Natural killer cell treated with Interleukin-12 subunit alpha and Interleukin-12 subunit beta and Interleukin-15 and Interleukin-18, amount 100 ng/mL, for 72 hours (primary cell): ENCODE data around the gene OOSP4B. TPM values are rescaled to one million over a fixed set of nuclear protein-coding genes. Genes with fewer than 3 reads are reported as not detected.
"Not testable (repeated sequence)": the region's sequence is repeated elsewhere in the genome, so short reads cannot be mapped to it uniquely, and the experiment has no call there.

ENCODE experiments used
- ATAC-seq, 2 donors: fragments of 150-1000 bp; cut with Tn5 transposase in 1 of 2; sonication (Bioruptor Pico), chemical (Tn5 transposase) in 1 of 2; 2 replicates each; pipeline ENCODE4 v1.10.0; 2021
- DNase-seq: peaks from one replicate; pipeline ENCODE4 v3.0.0; 2022; ENCODE audit warnings: low spot score
- H3K27ac Mint-ChIP-seq, 2 donors: 1 replicate in 1 of 2; 2 replicates in 1 of 2; pipeline ENCODE4 v1.8.0; 2022; ENCODE audit warnings: mixed read lengths in 2 of 2, mild to moderate bottlenecking in 1 of 2, moderate library complexity in 1 of 2
- H3K27me3 Mint-ChIP-seq, 2 donors: 1 replicate in 1 of 2; 2 replicates in 1 of 2; pipeline ENCODE4 v1.8.0; 2022; ENCODE audit warnings: mixed read lengths in 2 of 2
- H3K36me3 Mint-ChIP-seq: one replicate; pipeline ENCODE4 v1.8.0; 2022; ENCODE audit warnings: mixed read lengths
- H3K4me1 Mint-ChIP-seq, 2 donors: 1 replicate in 1 of 2; 2 replicates in 1 of 2; pipeline ENCODE4 v1.8.0; 2022; ENCODE audit warnings: low read depth in 2 of 2, mixed read lengths in 2 of 2, mild to moderate bottlenecking in 1 of 2
- H3K4me3 Mint-ChIP-seq: one replicate; pipeline ENCODE4 v1.8.0; 2022; ENCODE audit warnings: mixed read lengths
- H3K9me3 Mint-ChIP-seq: 2 replicates; pipeline ENCODE4 v1.8.0; 2022; ENCODE audit warnings: mixed read lengths
- total RNA-seq, 2 donors: library from RNA; stranded (reverse); gene quantifications; one replicate each; pipeline ENCODE4 v1.2.3, GENCODE V29; 2022

The OOSP4B gene
- total RNA-seq, result not detected

DNA sequence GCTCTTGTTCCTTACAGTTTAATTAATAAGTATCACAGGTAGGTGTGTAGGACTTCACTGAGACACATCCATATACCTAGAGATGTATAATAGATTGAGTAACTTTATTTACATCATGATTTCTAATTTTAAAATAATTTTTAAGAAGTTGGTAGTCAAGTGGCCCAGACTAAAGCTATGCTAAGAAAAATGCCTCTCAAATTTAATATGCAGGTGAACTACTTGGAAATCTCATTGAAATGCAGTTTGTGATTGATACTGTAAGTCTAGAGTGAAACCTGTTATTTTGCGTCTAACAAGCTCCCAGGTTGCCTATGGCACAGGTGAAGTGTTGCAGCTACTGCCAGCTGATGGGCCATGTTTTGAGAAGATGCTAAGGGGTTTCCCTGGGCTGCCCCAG is at the start of gene OOSP4B:
TSS of gene OOSP4B (plus strand) at position 301 of the 400 bp plus-strand sequence.
- Mint-ChIP-seq H3K36me3 (no peaks in the 10 kb centered on the region), H3K27me3 (peaks cover 0 to 5% of the 10 kb centered on the region in 2 donors)

DNA sequence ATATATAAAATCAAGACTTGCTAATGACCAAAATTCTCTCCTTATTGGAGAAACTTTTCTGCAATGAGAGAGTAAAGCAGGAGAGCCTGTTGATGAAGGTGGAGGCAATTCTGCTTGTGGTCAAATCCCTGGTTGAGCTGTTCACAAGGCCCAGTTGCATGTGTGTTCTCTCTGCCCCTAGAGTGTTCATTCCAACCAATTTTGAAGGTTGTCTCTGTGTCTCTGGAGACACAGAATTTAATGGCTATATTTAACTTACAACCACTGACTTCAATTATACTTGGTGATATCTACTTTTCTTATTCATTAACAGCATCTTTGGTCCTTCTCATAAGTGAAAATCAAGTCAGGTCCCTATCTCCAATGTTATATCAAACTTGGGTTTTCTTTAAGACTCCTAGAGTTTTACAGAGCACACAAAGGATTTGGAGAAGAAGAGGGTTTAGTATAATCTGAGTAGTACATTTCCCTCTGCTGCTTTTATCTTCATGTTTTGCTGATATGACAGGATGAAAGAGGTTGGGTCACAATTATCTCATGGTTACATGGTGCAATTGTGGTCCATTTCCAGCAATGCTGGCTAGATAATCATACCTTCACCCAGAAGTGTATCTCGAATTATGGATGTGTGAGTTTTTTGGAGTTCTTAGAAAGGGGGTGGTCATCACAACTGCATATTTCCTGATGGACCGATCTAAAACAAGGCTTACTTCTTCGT is 49.1 kb upstream of the OOSP4B start:
- peak in 1 of 2 donors; percentile 54 for ATAC-seq
- Mint-ChIP-seq H3K27ac (no peak overlapping the region), H3K27me3 (peaks cover 0 to 4% of the 10 kb centered on the region in 2 donors), H3K4me3 (no peak overlapping the region), H3K4me1 (no peaks in the 10 kb centered on the region), H3K36me3 (no peaks in the 10 kb centered on the region), H3K9me3 (no peaks in the 10 kb centered on the region)
- DNase-seq, result no peak

More for the DNA sequence above, at the start of gene OOSP4B:
- DNase-seq (no peak), ATAC-seq (no peak)
- H3K4me1 Mint-ChIP-seq, result no peaks in the 10 kb centered on the region
- H3K4me3 Mint-ChIP-seq, result no peak within 1 kb of the TSS
- H3K9me3 Mint-ChIP-seq, result no peaks in the 10 kb centered on the region
- H3K27ac Mint-ChIP-seq, result no peak within 1 kb of the TSS

DNA sequence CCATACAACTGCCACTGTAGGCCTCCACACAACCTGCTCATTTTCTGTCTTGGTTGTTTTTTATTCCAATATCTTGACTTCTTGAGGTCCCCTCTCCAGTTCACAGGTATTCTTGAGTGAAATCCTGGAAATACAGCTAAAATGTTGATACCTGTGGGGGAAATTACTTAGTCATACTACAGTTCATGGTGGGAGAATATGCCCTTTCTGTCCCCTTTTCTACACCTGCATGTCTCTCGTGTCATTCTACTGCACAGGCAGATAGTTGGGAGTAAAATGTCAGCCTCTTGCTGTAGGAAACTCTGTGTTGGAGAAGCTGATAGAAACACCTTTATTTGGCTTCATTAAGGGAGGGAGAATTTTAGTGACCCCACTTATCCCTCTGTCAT is 48.6 kb upstream of the OOSP4B start:
- H3K36me3 Mint-ChIP-seq, result no peaks in the 10 kb centered on the region
- no peaks in the 10 kb centered on the region for H3K4me1 Mint-ChIP-seq
- DNase-seq (no peak), ATAC-seq (no peak)
- H3K27me3 Mint-ChIP-seq, result peaks cover 0 to 4% of the 10 kb centered on the region in 2 donors
- no peaks in the 10 kb centered on the region for H3K9me3 Mint-ChIP-seq
- no peak overlapping the region for H3K4me3 Mint-ChIP-seq
- no peak overlapping the region for H3K27ac Mint-ChIP-seq

DNA sequence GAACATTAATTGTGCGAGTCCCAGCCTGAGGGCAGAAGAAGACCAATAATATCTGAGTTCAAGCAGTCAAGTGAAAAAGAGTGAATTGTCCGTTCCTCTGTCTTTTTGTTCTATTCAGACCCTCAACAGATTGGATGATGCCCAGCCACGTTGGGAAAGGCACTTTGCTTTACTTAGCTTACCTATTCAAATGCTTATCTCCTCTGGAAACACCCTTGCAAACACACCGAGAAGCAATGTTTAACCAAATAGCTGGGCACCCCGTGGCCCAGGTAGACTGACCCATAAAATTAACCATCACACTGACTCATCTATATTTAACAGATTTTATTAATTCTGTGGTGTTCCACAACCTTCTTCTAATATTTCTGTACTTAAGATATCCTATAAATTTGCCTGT is 43.9 kb upstream of the OOSP4B start:
- ATAC-seq (no peak), DNase-seq (no peak)
- Mint-ChIP-seq H3K27me3 (no peaks in the 10 kb centered on the region), H3K27ac (no peak overlapping the region), H3K4me1 (no peaks in the 10 kb centered on the region), H3K4me3 (no peak overlapping the region), H3K9me3 (no peaks in the 10 kb centered on the region), H3K36me3 (no peaks in the 10 kb centered on the region)

DNA sequence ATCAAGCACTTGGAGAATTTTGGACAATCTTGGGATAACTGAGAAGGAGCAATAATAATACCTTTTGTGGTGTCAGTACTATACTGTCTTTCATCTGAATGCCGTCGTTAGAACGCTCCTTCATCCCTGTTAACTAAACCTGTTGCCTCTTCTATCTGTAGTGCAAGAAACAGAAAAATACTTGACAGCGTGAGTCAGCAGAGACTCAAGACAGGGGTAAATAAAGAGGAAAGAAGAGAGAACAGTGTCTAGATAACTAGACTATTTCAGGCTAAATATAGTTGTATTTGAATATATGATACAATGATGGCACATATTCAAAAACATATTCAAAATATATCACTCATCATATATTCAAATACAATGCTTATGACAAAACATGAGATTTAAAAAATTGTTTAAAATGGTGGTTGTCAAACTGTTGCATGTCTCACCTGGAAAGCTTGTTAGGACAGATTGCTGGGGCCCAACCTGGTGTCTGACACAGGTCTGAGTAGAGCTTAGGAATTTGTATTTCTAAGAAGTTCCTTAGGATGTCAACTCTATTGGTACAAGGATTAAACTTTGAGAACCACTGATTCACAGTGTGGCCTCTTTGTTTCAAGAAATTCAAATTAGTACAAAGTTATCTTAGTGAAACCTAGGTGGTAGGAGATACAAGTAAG is 35.7 kb upstream of the OOSP4B start:
- Mint-ChIP-seq H3K27ac (no peak overlapping the region), H3K27me3 (peaks cover 12 to 18% of the 10 kb centered on the region in 2 donors), H3K4me1 (no peaks in the 10 kb centered on the region), H3K9me3 (peaks cover 4% of the 10 kb centered on the region), H3K4me3 (no peak overlapping the region), H3K36me3 (no peaks in the 10 kb centered on the region)
- DNase-seq (no peak), ATAC-seq (no peak)

DNA sequence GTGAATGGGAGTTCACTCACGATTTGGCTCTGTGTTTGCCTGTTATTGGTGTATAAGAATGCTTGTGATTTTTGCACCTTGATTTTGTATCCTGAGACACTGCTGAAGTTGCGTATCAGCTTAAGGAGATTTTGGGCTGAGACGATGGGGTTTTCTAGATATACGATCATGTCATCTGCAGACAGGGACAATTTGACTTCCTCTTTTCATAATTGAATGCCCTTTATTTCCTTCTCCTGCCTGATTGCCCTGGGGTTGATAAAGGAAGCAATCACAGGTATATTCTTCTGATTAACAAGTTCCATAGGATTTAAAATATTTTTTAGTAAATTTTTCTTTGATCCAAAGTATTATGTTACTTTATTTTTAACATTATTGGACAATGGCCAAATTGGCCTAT is 34.9 kb upstream of the OOSP4B start:
- H3K4me3 Mint-ChIP-seq, H3K36me3 Mint-ChIP-seq, H3K4me1 Mint-ChIP-seq, H3K9me3 Mint-ChIP-seq, H3K27ac Mint-ChIP-seq, DNase-seq, ATAC-seq: not testable (repeated sequence)
- peaks cover 12 to 18% of the 10 kb centered on the region in 2 donors for H3K27me3 Mint-ChIP-seq

DNA sequence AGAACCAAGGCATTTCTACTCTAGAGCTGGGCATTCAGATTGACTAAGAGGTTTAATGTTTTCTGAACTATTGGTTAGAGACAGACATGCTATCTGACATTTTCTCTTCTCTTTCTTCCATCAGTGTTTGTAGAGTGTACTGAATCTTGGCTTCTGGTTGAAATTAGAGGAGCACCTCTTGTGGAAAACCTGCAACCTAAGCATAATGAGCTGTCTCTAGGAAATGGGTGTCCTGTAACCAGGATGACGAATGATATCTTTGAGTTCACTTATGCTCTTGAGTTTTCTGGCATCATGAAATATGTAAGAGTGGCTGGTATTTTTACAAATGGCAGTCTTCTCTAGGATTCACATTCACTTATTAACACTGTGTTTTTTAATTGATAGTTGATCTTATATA is 33.8 kb upstream of the OOSP4B start:
- Mint-ChIP-seq H3K9me3 (peaks cover 4% of the 10 kb centered on the region), H3K4me1 (no peaks in the 10 kb centered on the region), H3K4me3 (no peak overlapping the region), H3K27me3 (peaks cover 12 to 18% of the 10 kb centered on the region in 2 donors), H3K36me3 (no peaks in the 10 kb centered on the region), H3K27ac (no peak overlapping the region)
- ATAC-seq (no peak), DNase-seq (no peak)

DNA sequence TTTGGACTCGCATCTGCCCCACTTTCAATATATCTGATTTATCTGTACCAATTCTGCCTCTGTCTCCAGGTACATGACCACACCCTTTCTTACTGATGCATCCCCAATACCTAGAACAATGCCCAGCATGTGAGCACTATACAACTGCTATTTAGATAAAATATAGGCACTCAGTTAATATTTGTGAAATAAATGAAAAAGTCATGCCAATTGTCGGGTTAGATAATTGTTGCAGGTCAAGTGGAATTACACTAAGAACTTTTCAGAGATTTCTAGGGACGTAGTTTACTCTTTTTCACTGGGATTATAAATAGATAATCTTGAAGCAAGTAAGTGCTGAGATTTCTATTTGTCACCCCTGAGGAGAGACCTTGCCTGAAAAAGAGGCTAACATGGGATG is 32.6 kb upstream of the OOSP4B start:
- H3K36me3 Mint-ChIP-seq, result peaks cover 5% of the 10 kb centered on the region
- H3K4me3 Mint-ChIP-seq, result no peak overlapping the region
- peaks cover 8 to 18% of the 10 kb centered on the region in 2 donors for H3K27me3 Mint-ChIP-seq
- no peaks in the 10 kb centered on the region for H3K4me1 Mint-ChIP-seq
- DNase-seq (no peak), ATAC-seq (no peak)
- peaks cover 10% of the 10 kb centered on the region for H3K9me3 Mint-ChIP-seq
- no peak overlapping the region for H3K27ac Mint-ChIP-seq

DNA sequence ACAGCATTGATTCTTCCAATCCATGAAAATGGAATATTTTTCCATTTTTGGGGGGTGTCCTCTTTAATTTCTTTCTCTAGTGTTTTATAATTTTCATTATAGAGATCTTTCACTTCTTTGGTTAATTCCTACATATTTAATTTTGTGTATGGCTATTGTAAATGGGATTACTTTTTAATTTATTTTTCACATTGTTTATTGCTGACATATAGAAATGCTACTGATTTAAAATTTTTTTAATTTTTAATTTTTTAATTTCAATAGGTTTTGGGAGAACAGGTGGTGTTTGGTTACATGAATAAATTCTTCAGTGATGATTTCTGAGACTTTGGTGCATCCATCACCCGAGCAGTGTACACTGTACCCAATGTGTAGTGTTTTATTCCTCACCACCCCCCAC is 26.6 kb upstream of the OOSP4B start:
- ATAC-seq, result no peak
- Mint-ChIP-seq H3K4me1 (no peaks in the 10 kb centered on the region), H3K27me3 (peaks cover 3 to 24% of the 10 kb centered on the region in 2 donors), H3K9me3 (peaks cover 22% of the 10 kb centered on the region), H3K36me3 (peaks cover 11% of the 10 kb centered on the region), H3K27ac (no peak overlapping the region), H3K4me3 (no peak overlapping the region)
- no peak for DNase-seq

DNA sequence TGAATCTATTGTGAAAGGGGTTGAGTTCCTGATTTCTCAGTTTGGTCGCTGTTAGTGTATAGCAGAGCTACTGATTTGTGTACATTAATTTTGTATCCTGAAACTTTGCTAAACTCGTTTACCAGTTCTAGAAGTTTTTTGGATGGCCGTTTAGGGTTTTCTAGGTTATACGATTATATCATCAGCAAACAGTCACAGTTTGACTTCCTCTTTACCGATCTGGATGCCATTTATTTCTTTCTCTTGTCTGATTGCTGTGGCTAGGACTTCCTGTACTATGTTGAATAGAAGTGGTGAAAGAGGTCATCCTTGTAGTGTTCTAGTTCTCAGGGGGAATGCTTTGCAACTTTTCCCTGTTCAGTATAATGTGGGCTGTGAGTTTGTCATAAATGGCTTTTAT is 24.6 kb upstream of the OOSP4B start:
- ATAC-seq (no peak), DNase-seq (no peak)
- H3K36me3 Mint-ChIP-seq, result peaks cover 11% of the 10 kb centered on the region
- peaks cover 22% of the 10 kb centered on the region for H3K9me3 Mint-ChIP-seq
- H3K4me1 Mint-ChIP-seq, result no peaks in the 10 kb centered on the region
- H3K4me3 Mint-ChIP-seq, result no peak overlapping the region
- no peak overlapping the region for H3K27ac Mint-ChIP-seq
- H3K27me3 Mint-ChIP-seq, result peaks cover 3 to 24% of the 10 kb centered on the region in 2 donors

DNA sequence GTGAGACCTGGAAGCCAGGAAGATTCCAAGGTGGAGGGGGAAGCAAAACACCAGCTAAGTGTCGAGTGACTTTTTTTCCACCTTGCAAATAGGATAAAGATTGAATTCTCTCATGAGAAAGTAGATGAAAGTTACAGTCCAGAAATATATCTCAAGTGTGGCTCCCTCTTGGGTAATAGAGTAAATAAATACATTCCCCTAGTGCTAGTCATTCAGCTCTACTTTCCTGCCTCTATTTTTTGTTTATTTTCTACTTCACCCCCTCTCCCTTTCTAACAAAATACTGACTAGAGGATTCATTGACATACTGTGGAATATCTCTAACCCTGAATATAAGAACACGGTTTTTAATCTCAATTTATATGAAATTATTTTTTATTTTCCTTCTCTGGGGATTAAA is 19.2 kb upstream of the OOSP4B start:
- Mint-ChIP-seq H3K27me3 (peaks cover 4 to 6% of the 10 kb centered on the region in 2 donors), H3K27ac (no peak overlapping the region), H3K4me1 (no peaks in the 10 kb centered on the region), H3K4me3 (no peak overlapping the region), H3K9me3 (no peaks in the 10 kb centered on the region), H3K36me3 (peaks cover under 1% of the 10 kb centered on the region)
- ATAC-seq, result no peak
- DNase-seq, result no peak

DNA sequence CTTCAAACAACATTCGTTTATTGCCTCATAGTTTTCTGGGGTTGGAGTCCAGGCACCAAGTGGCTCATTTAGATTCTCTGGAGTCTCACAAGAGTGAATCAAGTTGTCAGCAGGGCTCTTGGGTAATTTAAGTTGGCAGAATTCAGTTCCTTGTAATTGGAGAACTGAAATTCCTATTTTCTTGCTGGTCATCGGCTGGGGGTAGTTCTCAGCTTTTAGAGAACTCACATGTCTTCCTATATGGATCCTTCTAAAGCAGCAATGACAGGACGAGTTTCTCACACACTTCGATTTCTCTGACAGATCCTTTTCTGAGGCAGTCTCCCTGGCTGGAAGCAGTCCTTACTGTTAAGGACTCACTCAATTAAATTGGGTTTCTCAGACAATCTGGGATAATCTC is 17.3 kb upstream of the OOSP4B start:
- peaks cover 10% of the 10 kb centered on the region in 2 donors for H3K27me3 Mint-ChIP-seq
- H3K4me3 Mint-ChIP-seq, result no peak overlapping the region
- ATAC-seq (no peak), DNase-seq (no peak)
- H3K27ac Mint-ChIP-seq, result no peak overlapping the region
- H3K36me3 Mint-ChIP-seq, result no peaks in the 10 kb centered on the region
- H3K9me3 Mint-ChIP-seq, result no peaks in the 10 kb centered on the region
- H3K4me1 Mint-ChIP-seq, result no peaks in the 10 kb centered on the region

DNA sequence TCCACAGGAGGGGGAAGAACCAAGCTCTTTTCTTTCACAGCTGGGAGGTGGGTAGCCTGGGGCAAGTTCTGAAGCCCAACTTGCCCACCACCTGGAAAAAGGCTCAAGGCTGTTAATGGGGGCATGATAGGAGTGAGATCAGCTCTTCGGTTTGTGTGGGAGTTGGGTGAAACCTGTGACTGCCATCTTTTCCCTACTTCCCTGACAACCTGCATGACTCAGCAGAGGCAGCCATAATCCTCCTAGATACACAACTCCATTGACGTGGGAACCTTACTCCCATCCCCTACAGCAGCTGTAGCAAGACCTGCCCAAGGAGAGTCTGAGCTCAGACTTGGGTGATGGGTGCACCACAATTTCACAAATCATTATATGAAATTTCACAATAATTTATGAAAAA is 13.3 kb upstream of the OOSP4B start:
- no peak overlapping the region for H3K27ac Mint-ChIP-seq
- peaks cover 10 to 18% of the 10 kb centered on the region in 2 donors for H3K27me3 Mint-ChIP-seq
- no peaks in the 10 kb centered on the region for H3K36me3 Mint-ChIP-seq
- H3K4me3 Mint-ChIP-seq, result no peak overlapping the region
- H3K9me3 Mint-ChIP-seq, result peaks cover 4% of the 10 kb centered on the region
- H3K4me1 Mint-ChIP-seq, result peaks cover 0 to 5% of the 10 kb centered on the region in 2 donors
- DNase-seq (no peak), ATAC-seq (no peak)

DNA sequence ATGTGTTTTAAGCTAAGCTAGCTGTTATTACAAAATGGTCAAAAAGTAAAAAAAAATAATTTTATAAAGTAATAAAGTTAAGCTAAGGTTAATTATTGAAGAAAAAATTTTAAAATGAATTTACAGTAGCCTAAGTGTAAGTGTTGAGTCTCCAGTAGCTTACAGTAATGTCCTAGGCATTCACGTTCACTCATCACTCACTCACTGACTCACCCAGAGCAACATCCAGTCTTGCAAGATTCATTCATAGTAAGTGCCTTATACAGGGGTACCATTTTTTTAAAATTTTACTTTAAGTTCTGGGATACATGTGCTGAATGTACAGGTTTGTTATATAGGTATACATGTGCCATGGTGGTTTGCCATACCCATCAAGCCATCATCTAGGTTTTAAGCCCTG is 11.6 kb upstream of the OOSP4B start:
- no peak overlapping the region for H3K27ac Mint-ChIP-seq
- H3K4me3 Mint-ChIP-seq, result no peak overlapping the region
- peaks cover 0 to 6% of the 10 kb centered on the region in 2 donors for H3K4me1 Mint-ChIP-seq
- no peak for DNase-seq
- H3K27me3 Mint-ChIP-seq, result peaks cover 19 to 32% of the 10 kb centered on the region in 2 donors
- no peaks in the 10 kb centered on the region for H3K36me3 Mint-ChIP-seq
- ATAC-seq, result no peak
- H3K9me3 Mint-ChIP-seq, result peaks cover 8% of the 10 kb centered on the region
